Inferior parietal cortex (tissue), 1 donor: Measurements from ENCODE around the gene NSDHL.
A peak's percentile ranks its signal among the peaks of the same experiment; 100 is the strongest.
"Not testable (repeated sequence)": the region's sequence is repeated elsewhere in the genome, so short reads cannot be mapped to it uniquely, and the experiment has no call there.

Experiments used
- DNase-seq: peaks from one replicate; pipeline ENCODE4 v3.0.0-alpha.2; 2016; ENCODE audit errors: extremely low spot score

Gene NSDHL

GRCh38 chrX:152830312-152831305 is at the start of gene NSDHL, which contains the start of gene CETN2:
Gene NSDHL (plus strand): TSS chrX:152831063. CDS start chrX:152846325, 15,262 bp downstream.
Gene CETN2 (minus strand): TSS chrX:152830757. CDS start chrX:152830710, 47 bp downstream.
- peak; percentile 90 for DNase-seq

GRCh38 chrX:152787062-152787461 is 43.8 kb upstream of the NSDHL start:
- not testable (repeated sequence) for DNase-seq

- DNase-seq = no peak
Measured at GRCh38 chrX:152798945-152799344, 31.9 kb upstream of the NSDHL start.

- DNase-seq = no peak
Measured at GRCh38 chrX:152806035-152806434, 24.8 kb upstream of the NSDHL start.

GRCh38 chrX:152810403-152810802 is 20.5 kb upstream of the NSDHL start:
- peak; percentile 19 for DNase-seq

- no peak for DNase-seq
Measured at GRCh38 chrX:152813206-152813605, 17.7 kb upstream of the NSDHL start.

GRCh38 chrX:152814048-152814447 is 16.8 kb upstream of the NSDHL start:
- no peak for DNase-seq

- DNase-seq = peak; percentile 39
Measured at GRCh38 chrX:152817078-152817764, 13.6 kb upstream of the NSDHL start.

- DNase-seq = no peak
Measured at GRCh38 chrX:152818356-152818755, 12.5 kb upstream of the NSDHL start.

GRCh38 chrX:152819266-152819665 is 11.6 kb upstream of the NSDHL start:
- DNase-seq = no peak

GRCh38 chrX:152819732-152820131 is 11.1 kb upstream of the NSDHL start:
- no peak for DNase-seq

GRCh38 chrX:152821145-152821765 is 9.6 kb upstream of the NSDHL start:
- DNase-seq = no peak

GRCh38 chrX:152822383-152823086 is 8.3 kb upstream of the NSDHL start:
- DNase-seq = no peak

- DNase-seq = no peak
Measured at GRCh38 chrX:152823657-152824056, 7.2 kb upstream of the NSDHL start.

GRCh38 chrX:152824841-152825374 is 6.0 kb upstream of the NSDHL start:
- no peak for DNase-seq

GRCh38 chrX:152831391-152831790 is 528 bp downstream of the NSDHL start:
- no peak for DNase-seq

- DNase-seq = no peak
Measured at GRCh38 chrX:152832520-152832919, 1.7 kb downstream of the NSDHL start.

- DNase-seq = no peak
Measured at GRCh38 chrX:152833378-152833777, 2.5 kb downstream of the NSDHL start.

GRCh38 chrX:152835470-152835869 is 4.6 kb downstream of the NSDHL start:
- DNase-seq = not testable (repeated sequence)

GRCh38 chrX:152842772-152843338 is 12.0 kb downstream of the NSDHL start:
- no peak for DNase-seq

GRCh38 chrX:152843852-152844251 is 13.0 kb downstream of the NSDHL start:
- DNase-seq = no peak
